ENCODE measurements around the gene TMEM203.

Gene TMEM203

GRCh38 chr9:137213160-137214060 is 8.0 kb upstream of the TMEM203 start:
- no peak for DNase-seq (ENCODE audit: low read depth, low spot score)
- no CpG with 5 or more reads among the region's 49 CpGs for WGBS (ENCODE audit: insufficient coverage, insufficient read length)
- Histone ChIP-seq H3K4me1 (ENCODE audit: control insufficient read depth, insufficient read depth, low read length) (peaks cover 1% of the 10 kb centered on the region; the same call in 1 of the 2 replicates), H3K27me3 (ENCODE audit: control insufficient read depth, insufficient read depth, low read length) (no peaks in the 10 kb centered on the region), H3K36me3 (ENCODE audit: control insufficient read depth, insufficient read depth, low read length) (peaks cover 11% of the 10 kb centered on the region), H3K9me3 (ENCODE audit: control insufficient read depth, insufficient read depth, low read length) (no peaks in the 10 kb centered on the region), H3K4me3 (ENCODE audit: low read length) (no peak overlapping the region), H3K27ac (ENCODE audit: low read length) (no peak overlapping the region)

DNA sequence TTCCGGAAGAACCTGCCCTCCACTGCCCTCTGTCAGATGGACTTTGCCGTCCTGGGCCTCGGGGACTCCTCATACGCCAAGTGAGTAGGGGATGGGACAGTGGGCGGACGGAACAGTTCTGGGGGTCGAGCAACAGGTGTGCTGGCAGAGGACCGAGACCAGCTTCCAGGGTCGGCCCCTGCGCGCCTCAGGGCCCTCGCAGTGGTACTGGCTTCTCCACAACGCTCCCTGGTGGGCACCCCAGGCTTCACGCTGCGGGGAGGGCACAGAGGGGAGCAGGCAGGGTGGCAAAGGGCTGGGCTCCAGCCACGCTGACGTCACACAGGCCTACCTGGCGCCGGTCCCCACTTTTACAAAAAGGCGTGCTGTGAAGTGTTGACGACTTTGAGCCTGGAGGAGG is 7.1 kb upstream of the TMEM203 start:
- Histone ChIP-seq H3K9me3 (ENCODE audit: control insufficient read depth, insufficient read depth, low read length) (no peaks in the 10 kb centered on the region), H3K4me3 (ENCODE audit: low read length) (no peak overlapping the region), H3K27me3 (ENCODE audit: control insufficient read depth, insufficient read depth, low read length) (no peaks in the 10 kb centered on the region), H3K36me3 (ENCODE audit: control insufficient read depth, insufficient read depth, low read length) (peaks cover 11% of the 10 kb centered on the region), H3K27ac (ENCODE audit: low read length) (no peak overlapping the region), H3K4me1 (ENCODE audit: control insufficient read depth, insufficient read depth, low read length) (peaks cover 1% of the 10 kb centered on the region; the same call in 1 of the 2 replicates)
- WGBS (ENCODE audit: insufficient coverage, insufficient read length) = no CpG with 5 or more reads among the region's 21 CpGs
- DNase-seq (ENCODE audit: low read depth, low spot score) = no peak

DNA sequence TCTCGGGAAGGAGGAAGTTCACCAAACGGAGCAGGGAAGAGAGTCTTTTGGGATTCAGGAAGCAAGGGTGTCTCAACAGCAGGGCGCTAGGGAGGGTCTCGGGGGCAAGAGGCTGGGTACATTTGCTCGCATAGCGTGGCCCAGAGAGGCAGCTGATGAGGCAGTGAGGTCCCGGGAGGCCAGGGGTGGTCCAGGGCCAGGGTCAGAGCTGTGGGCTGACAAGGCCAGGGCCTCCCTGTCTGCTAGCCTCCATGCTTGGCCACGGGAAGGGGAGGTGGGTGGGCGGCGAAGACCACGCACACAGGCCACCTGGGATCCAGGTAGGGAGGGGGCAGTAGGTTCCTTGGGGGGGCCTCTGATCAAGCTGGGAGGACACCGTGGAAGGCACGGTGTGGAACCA is 6.1 kb upstream of the TMEM203 start:
- Histone ChIP-seq H3K4me3 (ENCODE audit: low read length) (no peak overlapping the region), H3K27me3 (ENCODE audit: control insufficient read depth, insufficient read depth, low read length) (no peaks in the 10 kb centered on the region), H3K36me3 (ENCODE audit: control insufficient read depth, insufficient read depth, low read length) (peaks cover 14% of the 10 kb centered on the region), H3K9me3 (ENCODE audit: control insufficient read depth, insufficient read depth, low read length) (no peaks in the 10 kb centered on the region), H3K4me1 (ENCODE audit: control insufficient read depth, insufficient read depth, low read length) (no peaks in the 10 kb centered on the region), H3K27ac (ENCODE audit: low read length) (no peak overlapping the region)
- WGBS (ENCODE audit: insufficient coverage, insufficient read length) = no CpG with 5 or more reads among the region's 13 CpGs
- no peak for DNase-seq (ENCODE audit: low read depth, low spot score)

GRCh38 chr9:137206602-137207001 is 1.2 kb upstream of the TMEM203 start:
- Histone ChIP-seq H3K9me3 (ENCODE audit: control insufficient read depth, insufficient read depth, low read length) (no peaks in the 10 kb centered on the region), H3K36me3 (ENCODE audit: control insufficient read depth, insufficient read depth, low read length) (0 out of 2 replicates have a peak, but pooled peaks cover 3% of the 10 kb centered on the region), H3K4me3 (ENCODE audit: low read length) (no peak overlapping the region), H3K4me1 (ENCODE audit: control insufficient read depth, insufficient read depth, low read length) (peaks cover 2% of the 10 kb centered on the region; the same call in 1 of the 2 replicates), H3K27me3 (ENCODE audit: control insufficient read depth, insufficient read depth, low read length) (no peaks in the 10 kb centered on the region), H3K27ac (ENCODE audit: low read length) (no peak overlapping the region)
- no peak for DNase-seq (ENCODE audit: low read depth, low spot score)
- no CpG with 5 or more reads among the region's 7 CpGs for WGBS (ENCODE audit: insufficient coverage, insufficient read length)

DNA sequence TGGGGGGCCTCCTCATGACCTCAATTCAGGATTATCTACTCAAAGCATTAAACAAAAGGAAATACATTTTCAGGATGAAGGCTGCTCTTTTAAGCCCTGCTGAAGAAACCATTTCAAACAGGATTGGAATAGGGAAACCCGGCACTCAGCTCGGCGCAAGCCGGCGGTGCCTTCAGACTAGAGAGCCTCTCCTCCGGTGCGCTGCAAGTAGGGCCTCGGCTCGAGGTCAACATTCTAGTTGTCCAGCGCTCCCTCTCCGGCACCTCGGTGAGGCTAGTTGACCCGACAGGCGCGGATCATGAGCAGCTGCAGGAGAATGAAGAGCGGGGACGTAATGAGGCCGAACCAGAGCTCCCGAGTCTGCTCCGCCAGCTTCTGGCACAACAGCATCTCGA is 720 bp downstream of the TMEM203 start:
- DNase-seq (ENCODE audit: low read depth, low spot score) = no peak
- Histone ChIP-seq H3K36me3 (ENCODE audit: control insufficient read depth, insufficient read depth, low read length) (0 out of 2 replicates have a peak, but pooled peaks cover 3% of the 10 kb centered on the region), H3K27ac (ENCODE audit: low read length) (no peak overlapping the region), H3K9me3 (ENCODE audit: control insufficient read depth, insufficient read depth, low read length) (no peaks in the 10 kb centered on the region), H3K27me3 (ENCODE audit: control insufficient read depth, insufficient read depth, low read length) (no peaks in the 10 kb centered on the region), H3K4me3 (ENCODE audit: low read length) (peak overlapping the region; percentile 78), H3K4me1 (ENCODE audit: control insufficient read depth, insufficient read depth, low read length) (peaks cover 4% of the 10 kb centered on the region; the same call in 1 of the 2 replicates)
- no CpG with 5 or more reads among the region's 21 CpGs for WGBS (ENCODE audit: insufficient coverage, insufficient read length)

GRCh38 chr9:137202966-137203365 is 2.5 kb downstream of the TMEM203 start:
- no peak for DNase-seq (ENCODE audit: low read depth, low spot score)
- Histone ChIP-seq H3K4me3 (ENCODE audit: low read length) (no peak overlapping the region), H3K27ac (ENCODE audit: low read length) (no peak overlapping the region), H3K36me3 (ENCODE audit: control insufficient read depth, insufficient read depth, low read length) (0 out of 2 replicates have a peak, but pooled peaks cover 3% of the 10 kb centered on the region), H3K9me3 (ENCODE audit: control insufficient read depth, insufficient read depth, low read length) (no peaks in the 10 kb centered on the region), H3K27me3 (ENCODE audit: control insufficient read depth, insufficient read depth, low read length) (no peaks in the 10 kb centered on the region), H3K4me1 (ENCODE audit: control insufficient read depth, insufficient read depth, low read length) (peaks cover 10% of the 10 kb centered on the region)
- WGBS (ENCODE audit: insufficient coverage, insufficient read length) = no CpG with 5 or more reads among the region's 8 CpGs

DNA sequence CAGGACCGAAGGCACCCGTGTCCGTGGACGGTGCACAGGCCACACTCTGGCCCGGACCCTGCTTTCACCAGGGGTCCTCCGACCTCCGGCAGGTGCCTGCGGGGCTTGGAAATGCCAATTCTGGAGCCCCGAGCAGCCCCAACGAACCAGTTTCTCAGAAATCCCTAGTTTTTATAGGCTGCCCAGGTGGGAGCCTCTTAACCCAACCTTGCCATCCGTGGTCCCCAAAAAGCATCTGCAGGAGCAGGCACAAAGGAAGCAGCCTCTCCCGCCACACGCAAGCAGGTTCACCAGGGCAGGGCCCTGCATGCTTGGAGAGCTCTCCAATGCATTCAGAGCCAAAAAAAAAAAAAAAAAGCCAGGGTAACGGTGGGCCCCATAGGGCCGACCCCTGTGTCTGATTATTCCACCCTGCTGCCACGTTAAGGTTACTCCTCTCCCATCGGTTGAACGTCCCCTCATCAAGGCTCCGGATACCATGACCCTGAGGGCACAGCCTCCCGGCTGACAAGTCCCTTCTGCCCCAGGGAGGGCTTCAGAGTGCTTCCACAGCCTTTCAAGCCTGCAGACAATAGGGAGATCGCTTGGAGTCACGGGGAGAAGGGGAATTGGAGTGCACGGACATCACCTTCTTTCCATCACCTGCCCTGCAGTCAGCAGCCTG is 4.1 kb downstream of the TMEM203 start:
- WGBS (ENCODE audit: insufficient coverage, insufficient read length) = no CpG with 5 or more reads among the region's 23 CpGs
- H3K36me3 ChIP-seq (ENCODE audit: control insufficient read depth, insufficient read depth, low read length) = peaks cover 3% of the 10 kb centered on the region; the same call in 1 of the 2 replicates
- no peak for DNase-seq (ENCODE audit: low read depth, low spot score)
- H3K4me1 ChIP-seq (ENCODE audit: control insufficient read depth, insufficient read depth, low read length) = peaks cover 10% of the 10 kb centered on the region
- H3K27ac ChIP-seq (ENCODE audit: low read length) = no peak overlapping the region
- H3K9me3 ChIP-seq (ENCODE audit: control insufficient read depth, insufficient read depth, low read length) = no peaks in the 10 kb centered on the region
- no peaks in the 10 kb centered on the region for H3K27me3 ChIP-seq (ENCODE audit: control insufficient read depth, insufficient read depth, low read length)
- peak overlapping the region; percentile 39; the same call in 1 of the 2 replicates for H3K4me3 ChIP-seq (ENCODE audit: low read length)

DNA sequence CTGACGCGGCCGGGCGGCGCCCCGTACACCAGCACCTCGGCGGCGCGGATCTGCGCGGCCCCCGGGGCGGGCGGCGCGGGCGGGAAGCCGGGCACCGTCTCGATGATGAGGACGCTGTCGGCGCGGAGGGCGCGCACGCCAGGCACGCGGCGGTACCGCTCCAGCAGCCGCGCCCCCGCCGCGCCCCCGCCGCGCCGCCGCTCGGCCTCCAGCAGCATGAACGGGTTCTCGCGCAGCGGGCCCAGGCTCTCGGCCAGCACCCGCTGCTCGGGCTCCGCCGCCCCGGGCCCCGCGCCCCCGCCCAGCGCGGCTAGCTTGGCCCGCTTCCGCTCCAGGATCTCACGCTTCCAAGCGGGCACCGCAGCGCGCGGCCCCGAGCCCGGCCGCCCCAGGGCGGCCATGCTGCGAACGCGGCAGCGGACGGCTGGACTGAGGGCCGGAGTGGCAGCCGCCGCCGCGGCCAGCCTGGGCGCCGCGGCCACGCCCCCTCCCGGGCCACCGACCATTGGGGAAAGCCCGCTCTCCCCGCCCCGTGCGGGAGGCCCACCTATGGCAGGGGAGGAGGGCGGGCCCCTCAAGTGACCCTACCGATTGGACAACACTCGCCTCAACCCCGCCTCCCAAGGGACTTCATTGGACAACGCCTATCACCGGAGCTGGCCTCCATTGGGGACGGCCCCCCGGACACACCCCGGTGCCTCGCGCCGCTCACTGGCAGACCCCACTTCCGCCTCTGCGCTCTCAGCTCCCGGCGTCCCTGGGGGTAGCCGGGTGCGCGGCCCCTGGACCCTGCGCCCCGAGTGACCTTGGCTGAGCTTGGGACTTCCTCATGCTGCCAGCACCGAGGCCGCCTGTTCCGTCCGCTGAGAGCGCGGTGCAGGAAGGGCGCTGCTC is 4.9 kb downstream of the TMEM203 start, which contains the start of gene TPRN:
Gene TPRN, minus strand, starts transcription at position 431 of the 894 bp plus-strand sequence. Its CDS starts 30 bp downstream, at position 401.
- Histone ChIP-seq H3K4me1 (ENCODE audit: control insufficient read depth, insufficient read depth, low read length) (peaks cover 8% of the 10 kb centered on the region), H3K27ac (ENCODE audit: low read length) (no peak within 1 kb of the TSS), H3K36me3 (ENCODE audit: control insufficient read depth, insufficient read depth, low read length) (peaks cover 3% of the 10 kb centered on the region; the same call in 1 of the 2 replicates), H3K4me3 (ENCODE audit: low read length) (peak within 1 kb of the TSS; percentile 66; the same call in 1 of the 2 replicates), H3K9me3 (ENCODE audit: control insufficient read depth, insufficient read depth, low read length) (no peaks in the 10 kb centered on the region), H3K27me3 (ENCODE audit: control insufficient read depth, insufficient read depth, low read length) (no peaks in the 10 kb centered on the region)
- peak; percentile 94 for DNase-seq (ENCODE audit: low read depth, low spot score)
- WGBS (ENCODE audit: insufficient coverage, insufficient read length) = no CpG with 5 or more reads among the region's 118 CpGs

DNA sequence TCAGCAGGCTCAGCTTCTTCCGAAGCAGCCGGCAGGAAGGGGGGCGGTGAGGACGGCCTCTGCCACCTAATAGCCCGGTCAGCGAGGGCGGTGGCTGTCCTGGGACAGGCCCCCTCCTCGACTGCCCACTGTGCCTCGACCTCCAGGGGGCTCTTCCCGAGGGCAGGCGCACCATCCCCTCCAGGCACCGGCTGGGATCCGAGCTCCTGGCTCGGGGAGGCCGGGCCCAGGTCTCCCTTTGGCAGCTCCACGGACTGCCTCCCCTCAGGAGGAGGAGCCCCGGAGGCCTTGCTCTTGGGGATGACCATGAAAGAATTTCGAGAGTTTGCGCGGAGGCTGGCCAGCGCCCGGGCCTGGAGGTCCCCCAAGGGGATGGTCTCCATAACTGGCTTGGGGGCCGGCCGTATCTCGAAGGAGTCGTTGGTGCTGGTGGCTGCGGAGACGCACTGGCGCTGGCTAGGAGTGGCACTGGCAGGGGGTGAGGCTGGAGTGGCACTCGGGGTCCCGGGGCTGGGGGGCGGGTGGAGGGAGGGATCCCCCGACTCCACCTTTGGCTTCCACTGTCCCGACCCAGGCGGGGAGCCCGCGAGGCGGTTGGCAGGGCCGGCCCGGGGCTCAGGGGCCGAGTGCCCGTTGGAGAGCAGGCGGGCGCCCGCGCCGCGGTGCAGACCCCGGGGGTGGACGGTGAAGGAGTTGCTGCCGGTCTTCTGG is 5.9 kb downstream of the TMEM203 start:
- WGBS (ENCODE audit: insufficient coverage, insufficient read length) = no CpG with 5 or more reads among the region's 51 CpGs
- H3K4me3 ChIP-seq (ENCODE audit: low read length) = peak overlapping the region; percentile 42; the same call in 1 of the 2 replicates
- DNase-seq (ENCODE audit: low read depth, low spot score) = no peak

More for the DNA sequence above, 5.9 kb downstream of the TMEM203 start:
- Histone ChIP-seq H3K27me3 (ENCODE audit: control insufficient read depth, insufficient read depth, low read length) (no peaks in the 10 kb centered on the region), H3K27ac (ENCODE audit: low read length) (no peak overlapping the region), H3K4me1 (ENCODE audit: control insufficient read depth, insufficient read depth, low read length) (peaks cover 9% of the 10 kb centered on the region), H3K9me3 (ENCODE audit: control insufficient read depth, insufficient read depth, low read length) (no peaks in the 10 kb centered on the region), H3K36me3 (ENCODE audit: control insufficient read depth, insufficient read depth, low read length) (peaks cover 3% of the 10 kb centered on the region; the same call in 1 of the 2 replicates)
